H1 (cell line): Measurements from ENCODE around the gene PTCHD4. TPM values are rescaled to one million over a fixed set of nuclear protein-coding genes. Genes with fewer than 3 reads are reported as not detected.

Experiments used
- BACH1 ChIP-seq: IDR thresholded peaks from 2 replicates; pipeline ENCODE4 v1.6.1; 2012; ENCODE audit warnings: low read length, improper control_type of control experiment
- NANOG ChIP-seq: IDR thresholded peaks from 2 replicates; pipeline ENCODE4 v1.6.1; 2011; ENCODE audit warnings: low read length, low read depth, mild to moderate bottlenecking, inconsistent platforms; ENCODE audit not compliant: insufficient read depth, poor library complexity, severe bottlenecking
- polyA plus RNA-seq, 7 experiments: library from polyadenylated mRNA; depleted of rRNA in 3 of 7; stranded (reverse) in 5 of 7; unstranded in 2 of 7; fragments of >200 nt in 5 of 7; fragments of 200-250 nt in 2 of 7; gene quantifications; 1 replicate in 5 of 7; 2 replicates in 1 of 7; 4 replicates in 1 of 7; pipeline versions ENCODE4 v1.2.1 to v1.2.3, GENCODE V29; 2011 to 2013; ENCODE audit warnings: missing spikeins in 2 of 7, mixed read lengths in 2 of 7
- total RNA-seq: library from RNA; stranded (reverse); fragmentation: NEBNext Ultra II Directional; extraction: Animal tissue kit (Norgen Biotek cat#: 25700); gene quantifications from 2 replicates; pipeline ENCODE4 v1.2.1, GENCODE V29; 2021

Gene PTCHD4
- total and polyA plus RNA-seq, 2 of the 8 experiments (the other 6 are each of a cell fraction or from before 2014, with no cell fraction given), result 0.17 to 0.37 TPM

DNA sequence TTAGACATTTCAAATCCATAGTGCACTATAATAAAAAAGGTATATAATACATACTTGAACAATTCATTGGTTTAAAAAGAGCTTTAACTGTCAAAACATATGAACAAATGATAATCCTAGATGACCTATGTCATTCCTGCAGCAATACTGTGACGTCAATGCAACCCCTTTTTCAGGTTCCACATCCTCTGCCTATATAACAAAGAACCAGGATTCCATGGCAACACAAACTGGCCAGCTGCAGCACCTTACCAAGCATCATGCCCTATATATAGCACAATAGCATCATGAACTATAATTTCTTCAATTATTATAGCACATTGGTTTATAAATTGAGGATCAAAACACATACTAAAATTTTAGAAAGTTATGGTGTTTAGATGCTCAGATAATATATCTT is 578 bp upstream of the PTCHD4 start (continued):
- TF ChIP-seq BACH1 (no peak), NANOG (no peak)
- TF ChIP-seq, all 59 proteins: peak for 0
